ENCODE results near the gene DNAJC4. TPM values are rescaled to one million over a fixed set of nuclear protein-coding genes. Genes with fewer than 3 reads are reported as not detected.

DNAJC4 gene
- polyA plus RNA-seq, 2 donors: 31.2 to 53.7 TPM

DNA sequence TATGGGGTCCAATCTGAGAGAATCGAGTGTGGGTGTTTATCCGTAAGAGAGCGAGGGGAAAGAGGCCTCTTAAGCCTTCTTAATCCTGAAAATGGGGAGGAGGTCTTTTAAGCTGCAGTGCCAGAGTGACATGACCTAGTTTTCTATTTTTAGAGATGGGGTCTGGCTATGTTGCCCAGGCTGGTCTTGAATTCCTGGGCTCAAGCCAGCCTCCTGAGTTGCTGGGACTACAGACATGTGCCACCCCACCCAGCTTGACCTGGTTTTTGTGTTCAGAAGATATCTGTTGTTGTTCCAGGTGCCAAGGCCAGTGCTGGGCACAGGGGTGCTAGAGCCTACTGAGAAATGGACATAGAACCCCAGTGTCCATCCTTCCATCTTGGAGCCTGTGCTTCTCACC, 52.7 kb downstream of the DNAJC4 start:
- H3K4me1 ChIP-seq (ENCODE audit: control insufficient read depth in 2 of 2, insufficient read depth in 2 of 2, low read length in 1 of 2): peaks cover 6 to 24% of the 10 kb centered on the region in 2 donors
- no peaks in the 10 kb centered on the region for H3K27me3 ChIP-seq (ENCODE audit: control insufficient read depth in 1 of 2, insufficient read depth in 2 of 2, low read length in 2 of 2)
- H3K27ac ChIP-seq (ENCODE audit: low read depth in 2 of 2, low read length in 1 of 2): peak overlapping the region in 1 of 2 donors; percentile 72
- peak overlapping the region in 1 of 2 donors; percentile 24 for H3K4me3 ChIP-seq (ENCODE audit: low read depth in 1 of 2, low read length in 2 of 2)
- WGBS, 2 donors: 82 to 83% methylated on average over 3 of the region's 3 CpGs
- peaks cover 0 to 10% of the 10 kb centered on the region in 2 donors for H3K36me3 ChIP-seq (ENCODE audit: control insufficient read depth in 2 of 2, insufficient read depth in 2 of 2, low read length in 1 of 2)
- no peaks in the 10 kb centered on the region for H3K9me3 ChIP-seq (ENCODE audit: control insufficient read depth in 2 of 2, insufficient read depth in 1 of 2, low read depth in 1 of 2, low read length in 1 of 2)

Other genes with a start within 250 kb of the DNAJC4 start
- 10 to 100 TPM; 54.6 to 91.5 TPM for gene OTUB1, start 244.1 kb upstream of the DNAJC4 start, polyA plus RNA-seq
- gene FLRT1, start 194.6 kb upstream of the DNAJC4 start, polyA plus RNA-seq: under 1 TPM; 0.04 to 0.08 TPM
- 10 to 100 TPM; 25.6 to 75.6 TPM for gene MACROD1, start 64.4 kb upstream of the DNAJC4 start, polyA plus RNA-seq
- 10 to 100 TPM; 60.0 to 69.4 TPM for gene STIP1, start 44.4 kb upstream of the DNAJC4 start, polyA plus RNA-seq
- 1 to 10 TPM; 4.4 to 5.8 TPM for gene FERMT3, start 23.8 kb upstream of the DNAJC4 start, polyA plus RNA-seq
- gene TRPT1, start 4.4 kb upstream of the DNAJC4 start, polyA plus RNA-seq: 10 to 100 TPM; 44.9 to 61.1 TPM
- gene NUDT22, start 4.3 kb upstream of the DNAJC4 start, polyA plus RNA-seq: 10 to 100 TPM; 49.5 to 55.1 TPM
- 10 to 100 TPM; 34.6 to 48.1 TPM for gene VEGFB, start 4.0 kb downstream of the DNAJC4 start, polyA plus RNA-seq
- gene FKBP2, start 10.5 kb downstream of the DNAJC4 start, polyA plus RNA-seq: 100 to 1,000 TPM; 119 to 202 TPM
- 100 to 1,000 TPM; 211 to 349 TPM for gene PPP1R14B, start 16.4 kb downstream of the DNAJC4 start, polyA plus RNA-seq
- gene PLCB3, start 21.0 kb downstream of the DNAJC4 start, polyA plus RNA-seq: 10 to 100 TPM; 24.6 to 37.4 TPM
- gene BAD, start 54.1 kb downstream of the DNAJC4 start, polyA plus RNA-seq: 10 to 100 TPM; 57.4 to 64.8 TPM
- 10 to 100 TPM; 18.6 to 22.7 TPM for gene GPR137, start 55.3 kb downstream of the DNAJC4 start, polyA plus RNA-seq
- gene KCNK4, start 60.8 kb downstream of the DNAJC4 start, polyA plus RNA-seq: not detected
- under 1 TPM; 0.37 to 0.39 TPM for gene CATSPERZ, start 69.8 kb downstream of the DNAJC4 start, polyA plus RNA-seq
- gene ESRRA, start 75.0 kb downstream of the DNAJC4 start, polyA plus RNA-seq: 10 to 100 TPM; 63.7 to 85.4 TPM
- 100 to 1,000 TPM; 201 to 211 TPM for gene TRMT112, start 87.0 kb downstream of the DNAJC4 start, polyA plus RNA-seq
- 100 to 1,000 TPM; 442 to 808 TPM for gene PRDX5, start 87.6 kb downstream of the DNAJC4 start, polyA plus RNA-seq
- gene CCDC88B, start 109.7 kb downstream of the DNAJC4 start, polyA plus RNA-seq: 10 to 100 TPM; 11.2 to 33.3 TPM
- gene RPS6KA4, start 128.6 kb downstream of the DNAJC4 start, polyA plus RNA-seq: 10 to 100 TPM; 28.5 to 31.2 TPM